Liver (tissue), 9 donors: ENCODE results near the gene KLF15. TPM values are rescaled to one million over a fixed set of nuclear protein-coding genes. Genes with fewer than 3 reads are reported as not detected.

Source experiments
- DNase-seq: peaks from one replicate; pipeline ENCODE4 v3.0.0-alpha.2; 2017; ENCODE audit warnings: low spot score
- H3K27ac ChIP-seq, 2 donors: one replicate each; pipeline ENCODE4 v1.7.0; 2013; ENCODE audit warnings: inconsistent platforms in 2 of 2, low read length in 2 of 2, control low read depth in 1 of 2, low read depth in 1 of 2, mild to moderate bottlenecking in 1 of 2
- H3K27me3 ChIP-seq, 4 donors: one replicate each; pipeline versions ENCODE4 v1.6.1 to v1.7.0; 2013; ENCODE audit warnings: low read length in 3 of 4, inconsistent platforms in 1 of 4, mild to moderate bottlenecking in 1 of 4, moderate library complexity in 1 of 4; ENCODE audit not compliant: control insufficient read depth in 4 of 4, insufficient read depth in 4 of 4
- H3K36me3 ChIP-seq, 4 donors: one replicate each; pipeline versions ENCODE4 v1.6.1 to v1.7.0; 2013; ENCODE audit warnings: low read length in 3 of 4, mild to moderate bottlenecking in 3 of 4, low read depth in 1 of 4, moderate library complexity in 1 of 4; ENCODE audit not compliant: control insufficient read depth in 4 of 4, insufficient read depth in 3 of 4
- H3K4me1 ChIP-seq, 4 donors: one replicate each; pipeline versions ENCODE4 v1.6.1 to v1.7.0; 2013; ENCODE audit warnings: low read length in 3 of 4, mild to moderate bottlenecking in 3 of 4, moderate library complexity in 1 of 4; ENCODE audit not compliant: control insufficient read depth in 4 of 4, insufficient read depth in 4 of 4
- H3K4me3 ChIP-seq, 3 donors: one replicate each; pipeline versions ENCODE4 v1.6.1 to v1.7.0; 2013; ENCODE audit warnings: low read length in 3 of 3, control low read depth in 1 of 3, low read depth in 1 of 3, mild to moderate bottlenecking in 1 of 3
- H3K9ac ChIP-seq, 2 donors: one replicate each; pipeline ENCODE4 v1.7.0; 2013; ENCODE audit warnings: low read length in 2 of 2, mild to moderate bottlenecking in 2 of 2, moderate library complexity in 2 of 2, control low read depth in 1 of 2, low read depth in 1 of 2
- H3K9me3 ChIP-seq, 4 donors: one replicate each; pipeline versions ENCODE4 v1.6.1 to v1.7.0; 2013; ENCODE audit warnings: low read length in 3 of 4; ENCODE audit not compliant: control insufficient read depth in 4 of 4
- ATF3 ChIP-seq: IDR thresholded peaks from 2 replicates; pipeline ENCODE4 v1.6.1; 2016; ENCODE audit warnings: antibody characterized with exemption
- CTCF ChIP-seq: fragments of 150-350 bp; IDR thresholded peaks from 2 replicates; pipeline ENCODE4 v1.5.1; 2017; ENCODE audit warnings: improper control_type of control experiment, low read depth, low read length; ENCODE audit not compliant: missing input control
- FOXA1 ChIP-seq: IDR thresholded peaks from 2 replicates; pipeline ENCODE4 v1.6.1; 2016; ENCODE audit warnings: antibody characterized with exemption
- FOXA2 ChIP-seq: IDR thresholded peaks from 2 replicates; pipeline ENCODE4 v1.6.1; 2016; ENCODE audit warnings: antibody characterized with exemption
- GABPA ChIP-seq, 2 donors: IDR thresholded peaks in 1 of 2; conservative IDR thresholded peaks in 1 of 2; 2 replicates each; pipeline ENCODE4 v1.6.1; 2016; ENCODE audit warnings: antibody characterized with exemption in 2 of 2, mild to moderate bottlenecking in 1 of 2, moderate library complexity in 1 of 2
- HNF4A ChIP-seq, 2 donors: conservative IDR thresholded peaks; 2 replicates each; pipeline ENCODE4 v1.6.1; 2016; ENCODE audit warnings: antibody characterized with exemption in 2 of 2, mild to moderate bottlenecking in 2 of 2
- HNF4G ChIP-seq: IDR thresholded peaks from 2 replicates; pipeline ENCODE4 v1.6.1; 2016; ENCODE audit warnings: antibody characterized with exemption
- JUND ChIP-seq, 2 donors: IDR thresholded peaks; 2 replicates each; pipeline ENCODE4 v1.6.1; 2016; ENCODE audit warnings: antibody characterized with exemption in 2 of 2
- NR2F2 ChIP-seq: IDR thresholded peaks from 2 replicates; pipeline ENCODE4 v1.6.1; 2016; ENCODE audit warnings: antibody characterized with exemption
- RAD21 ChIP-seq, 2 donors: IDR thresholded peaks; 2 replicates each; pipeline ENCODE4 v1.6.1; 2016; ENCODE audit warnings: antibody characterized with exemption in 2 of 2, mild to moderate bottlenecking in 2 of 2
- REST ChIP-seq: IDR thresholded peaks from 2 replicates; pipeline ENCODE4 v1.6.1; 2016; ENCODE audit warnings: antibody characterized with exemption, mild to moderate bottlenecking
- RXRA ChIP-seq, 2 donors: IDR thresholded peaks; 2 replicates each; pipeline ENCODE4 v1.6.1; 2017 to 2018; ENCODE audit warnings: antibody characterized with exemption in 2 of 2, mild to moderate bottlenecking in 1 of 2
- SP1 ChIP-seq: IDR thresholded peaks from 2 replicates; pipeline ENCODE4 v1.6.1; 2018; ENCODE audit warnings: antibody characterized with exemption, mild to moderate bottlenecking
- TAF1 ChIP-seq: conservative IDR thresholded peaks from 2 replicates; pipeline ENCODE4 v1.6.1; 2016; ENCODE audit warnings: antibody characterized with exemption, mild to moderate bottlenecking
- YY1 ChIP-seq: IDR thresholded peaks from 2 replicates; pipeline ENCODE4 v1.6.1; 2016; ENCODE audit warnings: antibody characterized with exemption, mild to moderate bottlenecking
- ZBTB33 ChIP-seq: IDR thresholded peaks from 2 replicates; pipeline ENCODE4 v1.6.1; 2016; ENCODE audit warnings: antibody characterized with exemption
- WGBS: extraction: QIAGEN DNeasy Blood & Tissue Kit; methylation state at CpG from one replicate; pipeline ENCODE4 v1.1.7; 2013; 5-methylcytosine and 5-hydroxymethylcytosine counted together
- polyA plus RNA-seq, 2 donors: library from polyadenylated mRNA; stranded (reverse) in 1 of 2; unstranded in 1 of 2; fragments of 200-250 nt in 1 of 2; fragments of >200 nt in 1 of 2; fragmentation: Nextera tagmentation in 1 of 2; extraction: Ambion mirVana in 1 of 2; gene quantifications; one replicate each; pipeline versions ENCODE4 v1.2.1 to v1.2.3, GENCODE V29; 2013 to 2015
- total RNA-seq, 2 donors: library from RNA; depleted of rRNA; stranded (reverse); fragments of >200 nt; gene quantifications; one replicate each; pipeline ENCODE4 v1.2.3, GENCODE V29; 2014
- donor health status: healthy.
- donor health status: healthy.
- donor health status: healthy.
- donor health status: healthy.
- donor health status: healthy.

The KLF15 gene
- total and polyA plus RNA-seq, 4 donors: 21.4 to 103 (median 49.3) TPM

GRCh38 chr3:126399351-126399735, 42.1 kb upstream of the KLF15 start:
- H3K27ac ChIP-seq: no peak overlapping the region
- no peaks in the 10 kb centered on the region for H3K9me3 ChIP-seq
- H3K9ac ChIP-seq: no peak overlapping the region
- 88% methylated on average over 1 of the region's 1 CpG for WGBS
- H3K27me3 ChIP-seq: peaks cover 0 to 2% (median 0%) of the 10 kb centered on the region in 4 donors
- no peaks in the 10 kb centered on the region for H3K4me1 ChIP-seq
- H3K4me3 ChIP-seq: no peak overlapping the region
- DNase-seq: no peak
- TF ChIP-seq CTCF (no peak), RXRA (IDR thresholded peaks at IDR 0.05) (no peak)
- no peaks in the 10 kb centered on the region for H3K36me3 ChIP-seq

- H3K9me3 ChIP-seq: no peaks in the 10 kb centered on the region
- WGBS: 93% methylated on average over 14 of the region's 14 CpGs
- no peak overlapping the region for H3K9ac ChIP-seq
- H3K4me3 ChIP-seq: no peak overlapping the region
- H3K27ac ChIP-seq: no peak overlapping the region
- peaks cover 0 to 2% (median 0%) of the 10 kb centered on the region in 4 donors for H3K27me3 ChIP-seq
- no peaks in the 10 kb centered on the region for H3K36me3 ChIP-seq
- TF ChIP-seq ZBTB33 (no peak), HNF4A (conservative IDR thresholded peaks at IDR 0.05) (no peak), TAF1 (no peak), RAD21 (IDR thresholded peaks at IDR 0.05) (no peak), ATF3 (no peak), RXRA (IDR thresholded peaks at IDR 0.05) (no peak), YY1 (no peak), JUND (IDR thresholded peaks at IDR 0.05) (no peak), NR2F2 (no peak), FOXA1 (no peak)
- DNase-seq: no peak
- no peaks in the 10 kb centered on the region for H3K4me1 ChIP-seq
Measured at GRCh38 chr3:126398423-126399350, 41.5 kb upstream of the KLF15 start.

- H3K4me1 ChIP-seq: no peaks in the 10 kb centered on the region
- DNase-seq: no peak
- H3K27ac ChIP-seq: no peak overlapping the region
- H3K27me3 ChIP-seq: peaks cover 0 to 2% (median 0%) of the 10 kb centered on the region in 4 donors
- no peaks in the 10 kb centered on the region for H3K9me3 ChIP-seq
- H3K9ac ChIP-seq: no peak overlapping the region
- no peaks in the 10 kb centered on the region for H3K36me3 ChIP-seq
- H3K4me3 ChIP-seq: no peak overlapping the region
- WGBS: 95% methylated on average over 13 of the region's 13 CpGs
- TF ChIP-seq HNF4A (conservative IDR thresholded peaks at IDR 0.05) (no peak), HNF4G (no peak), ZBTB33 (no peak), FOXA1 (no peak), GABPA (IDR thresholded peaks at IDR 0.05 in 1 of 2, conservative IDR thresholded peaks at IDR 0.05 in 1 of 2) (no peak), TAF1 (no peak), REST (no peak), YY1 (no peak), SP1 (no peak), FOXA2 (no peak)
Measured at GRCh38 chr3:126397610-126398422, 40.6 kb upstream of the KLF15 start.
